ENCODE results near the gene HTR2B.
"Not testable (repeated sequence)": the region's sequence is repeated elsewhere in the genome, so short reads cannot be mapped to it uniquely, and the experiment has no call there.

Gene HTR2B

DNA sequence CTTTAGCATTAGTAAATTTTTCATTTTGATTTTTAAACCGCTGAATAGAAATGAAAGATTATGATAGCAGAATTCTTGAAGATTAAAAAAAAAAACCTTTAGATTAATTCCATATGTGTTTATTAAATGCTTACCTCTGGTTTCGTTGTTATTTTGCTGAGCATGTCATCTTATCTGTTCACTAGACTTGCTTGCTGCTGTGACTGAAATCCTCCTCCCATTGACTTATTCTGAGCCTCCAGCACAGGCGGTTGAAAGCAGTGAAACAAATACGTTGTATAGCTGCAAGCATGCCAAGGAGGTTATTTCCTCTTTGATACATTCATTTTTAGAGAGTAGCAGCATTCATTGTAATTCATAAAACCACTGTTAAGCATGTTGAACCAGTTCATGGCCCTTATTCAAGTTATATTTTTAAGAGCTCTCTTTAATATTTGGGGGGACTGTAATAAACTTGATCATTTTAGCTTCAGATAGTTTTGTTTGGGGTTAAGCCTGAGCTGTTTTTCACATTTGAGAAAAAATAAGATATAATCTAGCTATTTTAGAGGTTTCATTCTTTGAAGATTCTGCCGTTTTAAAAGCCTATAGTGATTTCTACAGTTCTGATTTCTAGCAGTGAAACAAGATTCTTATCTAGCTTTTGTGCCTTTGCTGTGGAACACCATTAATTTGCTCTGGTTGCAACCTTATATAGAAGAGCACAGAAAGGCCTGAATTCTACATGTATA lies at the start of gene HTR2B:
Gene HTR2B (minus strand): TSS at position 205 of the 731 bp plus-strand sequence. CDS start 1,278 bp downstream, outside the sequence.
- no peak for DNase-seq

DNA sequence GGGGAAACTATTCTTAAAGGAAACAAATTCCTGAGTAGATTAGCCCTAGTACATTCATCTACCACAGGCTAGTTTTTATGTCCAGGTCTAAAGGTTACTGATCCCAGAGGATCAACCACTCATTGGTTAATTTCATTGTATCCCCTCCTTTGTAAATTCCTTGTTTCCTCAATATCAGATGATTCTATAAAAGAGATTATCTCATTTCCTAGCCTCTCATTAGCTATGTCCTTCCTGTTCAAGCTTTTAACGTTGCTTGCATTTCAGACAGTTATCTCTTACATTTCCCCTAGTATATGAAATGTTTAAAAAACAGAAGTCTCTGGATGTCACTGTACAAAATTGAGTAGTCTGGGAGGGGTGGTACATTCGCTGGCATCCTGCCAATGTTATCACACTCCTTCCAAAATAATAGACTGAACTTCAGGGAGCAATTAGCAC lies 49.4 kb upstream of the HTR2B start:
- no peak for DNase-seq

GRCh38 chr2:231172025-231172424 lies 47.2 kb upstream of the HTR2B start:
- no peak for DNase-seq

DNA sequence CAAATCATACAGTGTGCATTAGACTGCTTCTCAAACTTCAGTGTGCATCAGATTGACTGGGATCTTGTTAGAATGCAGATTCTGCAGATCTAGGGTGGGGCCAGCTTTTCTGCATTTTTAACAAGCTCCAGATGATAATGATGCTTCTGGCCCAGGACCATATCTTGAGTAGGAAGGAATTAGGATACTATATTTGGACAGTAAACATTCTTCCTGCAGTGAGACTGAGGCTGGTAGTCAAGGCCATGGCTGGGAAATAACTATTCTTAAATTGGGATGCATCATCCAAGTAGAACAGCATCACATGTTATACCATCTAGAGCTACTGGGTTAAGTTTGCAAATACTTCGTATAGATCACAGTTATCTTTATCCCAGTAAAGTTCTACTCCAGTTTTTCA lies 45.2 kb upstream of the HTR2B start:
- no peak for DNase-seq

DNA sequence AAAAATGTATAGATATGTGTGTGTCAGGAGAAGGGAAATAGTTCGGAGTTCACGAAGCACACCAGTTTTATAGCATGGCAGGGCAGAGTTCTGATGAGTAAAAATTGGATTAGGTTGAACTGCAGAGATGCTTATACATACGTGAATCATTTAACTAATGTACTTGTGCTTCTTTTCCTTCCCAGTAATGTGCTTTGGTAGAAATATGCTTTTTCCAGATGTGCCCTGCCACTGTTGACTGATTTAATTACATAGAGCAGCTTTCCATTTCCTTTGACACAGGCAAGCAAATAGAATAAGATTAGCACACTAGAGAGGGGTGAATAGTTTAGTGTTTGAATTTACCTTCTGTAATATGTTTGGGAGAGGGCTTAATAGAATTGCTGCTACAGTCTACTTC lies 44.6 kb upstream of the HTR2B start:
- no peak for DNase-seq

- DNase-seq, result no peak
These were observed 43.8 kb upstream of the HTR2B start for GRCh38 chr2:231168460-231169139.

GRCh38 chr2:231167745-231168459 lies 43.1 kb upstream of the HTR2B start:
- DNase-seq, result no peak

DNA sequence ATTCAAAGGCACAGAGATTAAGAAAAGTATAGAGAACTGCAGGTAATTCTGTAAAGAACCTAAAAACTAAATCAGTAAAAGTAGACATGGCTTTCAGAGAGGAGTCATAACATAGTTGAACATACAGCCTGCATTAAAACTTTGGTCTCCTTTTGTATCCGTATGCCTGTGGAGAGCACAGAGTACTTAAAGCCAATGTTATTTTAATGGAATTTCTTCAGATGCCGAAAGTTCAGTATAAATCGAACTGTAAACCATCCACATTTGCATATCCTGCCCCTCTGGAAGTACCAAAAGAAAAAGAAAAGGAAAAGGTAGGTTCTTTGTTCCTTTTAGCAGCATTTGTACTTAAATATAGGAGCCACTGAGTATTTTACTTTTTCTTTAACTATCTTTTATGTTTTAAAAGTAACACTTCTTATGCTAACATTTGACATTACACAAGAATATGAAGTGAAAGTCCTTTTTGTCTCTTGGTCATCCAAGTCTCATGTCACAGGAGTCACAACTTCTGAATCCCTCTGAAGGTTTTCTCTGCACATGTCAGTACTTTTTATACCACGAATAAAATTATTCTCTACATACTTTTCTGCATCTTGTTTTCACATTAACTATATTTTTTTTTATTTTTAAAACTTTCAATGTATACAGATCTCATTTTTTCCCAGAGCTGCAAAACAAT lies 38.7 kb upstream of the HTR2B start:
- DNase-seq, result no peak

- no peak for DNase-seq
These were observed 38.2 kb upstream of the HTR2B start for GRCh38 chr2:231163011-231163410.

GRCh38 chr2:231161877-231162329 lies 37.1 kb upstream of the HTR2B start:
- DNase-seq, result no peak

DNA sequence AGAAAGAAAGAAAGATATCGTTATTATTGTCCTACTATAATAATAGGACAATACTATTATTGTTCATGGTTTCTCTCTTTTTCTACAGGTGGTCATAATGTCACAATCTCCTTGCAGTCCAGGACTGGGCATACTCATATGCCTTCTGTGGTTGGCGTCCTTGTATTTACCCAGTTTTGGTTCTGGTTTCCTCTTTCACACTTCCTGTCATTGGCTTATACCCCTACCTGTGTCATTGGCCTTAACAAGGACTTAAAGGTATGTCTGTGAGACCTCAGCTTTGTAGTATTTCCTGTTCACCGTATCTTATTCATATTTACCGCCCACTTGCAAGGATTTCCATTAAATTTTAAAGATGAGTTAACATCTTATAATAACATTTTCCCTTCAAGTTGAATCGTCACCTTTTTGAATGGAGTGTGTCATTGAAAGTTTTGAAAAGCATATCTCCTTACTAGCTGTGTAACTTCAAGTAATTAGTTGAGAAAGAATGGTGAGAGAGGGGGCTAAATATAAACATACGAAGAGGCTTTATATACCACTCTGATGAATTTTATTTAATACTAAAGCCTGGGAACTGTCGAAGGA lies 36.5 kb upstream of the HTR2B start:
- no peak for DNase-seq

- no peak for DNase-seq
These were observed 35.9 kb upstream of the HTR2B start for GRCh38 chr2:231160701-231161100.

DNA sequence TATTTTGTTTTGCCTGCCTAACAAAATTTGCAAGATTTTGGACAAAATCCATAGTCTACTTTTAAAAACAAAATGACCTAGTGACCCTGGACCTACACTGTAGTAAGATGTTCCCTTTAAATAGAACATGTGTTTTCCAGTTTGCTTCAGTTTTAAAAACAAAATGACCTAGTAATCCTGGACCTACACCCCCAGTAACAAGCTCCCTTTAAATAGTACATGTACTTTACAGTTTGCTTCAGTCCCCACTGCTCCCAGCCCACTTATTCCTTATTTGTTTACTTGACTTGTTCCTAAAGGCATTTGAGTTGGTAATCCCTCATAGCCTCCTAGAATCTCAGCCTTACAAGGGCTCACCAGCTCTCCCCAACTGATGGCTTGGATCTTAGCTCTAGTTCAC lies 34.5 kb upstream of the HTR2B start:
- no peak for DNase-seq

- DNase-seq, result no peak
These were observed 28.1 kb upstream of the HTR2B start for GRCh38 chr2:231152800-231153557.

DNA sequence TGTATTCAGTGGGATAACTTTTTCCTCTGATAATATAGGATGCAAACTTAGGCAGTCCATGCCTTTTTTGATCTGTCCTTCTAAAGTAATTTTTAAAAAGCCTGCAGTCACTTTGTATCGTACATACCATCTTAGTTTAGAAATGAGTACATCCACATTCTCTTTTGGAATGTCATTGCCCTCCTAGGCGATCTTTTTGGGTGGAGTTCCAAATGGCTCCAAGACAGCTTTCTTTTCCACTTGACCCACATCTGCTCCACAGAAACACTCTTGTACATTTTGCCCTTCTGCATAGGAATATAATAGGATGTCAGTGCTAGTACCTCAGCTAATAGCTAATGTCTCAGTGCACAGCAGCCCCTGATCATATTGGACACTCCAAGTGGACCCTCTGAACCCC lies 21.8 kb upstream of the HTR2B start:
- no peak for DNase-seq

DNA sequence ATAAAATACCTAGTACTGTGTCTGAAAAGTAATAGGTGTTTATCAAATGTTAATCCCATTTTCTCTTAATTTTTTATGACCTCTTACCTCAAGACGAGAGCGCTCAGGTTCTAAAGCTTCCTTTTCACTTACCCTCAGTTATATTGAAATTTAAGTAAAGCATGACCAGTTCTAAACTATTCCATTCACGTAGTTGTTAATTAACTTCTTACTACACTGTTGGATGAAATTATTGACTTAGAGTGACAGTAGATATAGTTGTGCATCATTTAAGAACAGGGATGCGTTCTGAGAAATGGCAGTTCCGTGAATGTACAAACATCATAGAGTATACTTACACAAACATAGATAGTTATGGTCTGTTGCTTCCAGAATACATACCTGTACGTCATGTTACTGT lies 20.1 kb upstream of the HTR2B start:
- DNase-seq, result no peak

DNA sequence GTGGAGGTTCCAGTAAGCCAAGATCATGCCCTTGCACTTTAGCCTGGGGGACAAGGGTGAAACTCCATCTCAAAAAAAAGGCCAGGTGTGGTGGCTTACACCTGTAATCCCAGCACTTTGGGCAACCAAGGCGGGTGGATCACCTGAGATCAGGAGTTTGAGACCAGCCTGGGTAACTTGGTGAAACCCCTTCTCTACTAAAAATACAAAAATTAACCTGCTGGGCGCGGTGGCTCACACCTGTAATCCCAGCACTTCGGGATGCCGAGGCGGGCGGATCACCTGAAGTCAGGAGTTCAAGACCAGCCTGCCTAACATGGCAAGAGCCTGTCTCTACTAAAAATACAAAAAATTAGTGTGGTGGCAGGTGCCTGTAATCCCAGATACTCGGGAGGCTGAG lies 16.0 kb upstream of the HTR2B start:
- DNase-seq, result not testable (repeated sequence)

DNA sequence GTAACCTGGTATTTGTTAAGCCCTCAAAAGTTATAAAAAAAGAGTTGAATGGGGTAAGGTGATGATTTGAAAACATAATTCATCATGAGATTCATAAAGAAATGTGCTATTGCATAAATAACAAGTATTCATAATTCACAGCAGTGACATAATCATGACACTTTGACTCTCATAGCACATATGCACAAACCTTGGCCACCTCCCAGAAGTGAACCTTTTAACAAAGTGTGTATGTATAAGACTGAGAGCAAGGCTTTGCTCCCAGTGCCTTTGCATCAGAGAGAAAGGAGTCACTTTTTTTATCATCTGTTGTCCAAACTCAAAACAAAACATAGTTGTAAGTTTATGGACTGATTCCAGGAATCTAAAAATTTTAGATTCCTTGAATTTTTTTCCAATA lies 15.0 kb upstream of the HTR2B start:
- no peak for DNase-seq

DNA sequence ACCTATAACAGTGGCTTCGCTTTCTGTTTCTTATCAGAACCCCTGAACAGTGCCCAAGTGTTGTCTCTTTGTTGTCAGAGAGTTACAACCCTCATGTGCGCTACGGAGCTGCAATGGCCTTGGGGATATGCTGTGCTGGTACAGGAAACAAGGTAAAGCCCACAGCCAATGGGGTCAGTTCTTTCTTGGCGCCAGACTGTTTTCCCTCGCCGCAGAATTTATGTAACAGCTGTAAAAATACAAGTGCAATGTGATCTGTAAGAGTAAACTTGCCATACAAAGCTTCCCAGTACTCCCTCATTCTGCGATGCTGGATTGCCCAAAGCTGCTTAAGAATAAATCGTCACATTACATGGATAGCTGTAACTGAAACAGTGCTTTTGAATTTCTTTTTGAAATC lies 13.9 kb upstream of the HTR2B start:
- DNase-seq, result no peak

GRCh38 chr2:231134910-231135655 lies 10.2 kb upstream of the HTR2B start:
- DNase-seq, result no peak

DNA sequence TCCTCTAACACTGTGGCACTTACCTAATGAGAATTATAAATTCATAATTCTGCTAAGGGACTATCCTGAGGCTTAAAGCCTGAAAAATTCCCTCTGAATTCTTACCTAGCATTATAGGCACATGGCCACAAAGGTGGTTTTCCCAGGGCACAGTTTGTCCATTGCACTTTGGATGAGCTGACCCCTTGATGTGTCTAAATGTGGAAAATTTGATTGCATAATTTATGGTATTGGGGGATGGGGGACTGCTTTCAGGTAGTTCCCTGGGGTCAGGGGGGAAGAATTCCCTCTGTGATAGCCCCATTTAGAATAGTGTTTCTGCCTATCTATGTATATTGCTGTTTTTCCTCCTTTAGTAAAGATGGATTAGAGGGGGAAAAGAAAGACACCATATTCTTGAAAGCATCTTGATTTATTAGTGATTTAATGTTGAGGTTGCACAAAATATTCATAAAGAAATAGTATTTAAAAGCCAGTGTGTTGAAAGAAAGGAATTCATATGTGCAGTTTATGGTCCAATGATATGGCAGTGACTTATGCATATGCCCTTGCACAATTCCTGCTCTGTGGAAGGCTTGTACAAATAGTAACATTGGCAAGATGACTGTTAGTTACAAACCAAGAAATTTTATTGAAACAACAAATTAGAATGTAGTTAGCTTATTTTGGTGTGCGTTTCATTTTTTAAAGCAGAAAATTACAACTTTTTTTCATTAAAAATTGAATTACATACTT lies 8.7 kb upstream of the HTR2B start:
- no peak for DNase-seq
